OCI-LY3 (cell line): ENCODE data around the gene MAPK12.

ENCODE experiments used
- H2AFZ ChIP-seq: fragments of 200-600, 300-600 bp; shearing (Covaris generic); 2 replicates; pipeline ENCODE4 v1.6.0; 2014; ENCODE audit warnings: antibody characterized with exemption, low read depth, low read length
- H3K27ac ChIP-seq: fragments of 200-600, 300-600 bp; sonication (generic); 2 replicates; pipeline ENCODE4 v1.5.1; 2014; ENCODE audit warnings: mild to moderate bottlenecking, low read length, moderate library complexity, mixed read lengths
- H3K27me3 ChIP-seq: fragments of 200-600, 300-600 bp; sonication (generic); 2 replicates; pipeline ENCODE4 v1.6.1; 2014; ENCODE audit warnings: low read depth, low read length, mixed read lengths
- H3K36me3 ChIP-seq: fragments of 200-600, 300-600 bp; sonication (generic); replicated peaks from 2 replicates; pipeline ENCODE3; 2014; ENCODE audit warnings: low read depth, low read length, mixed read lengths
- H3K4me1 ChIP-seq: fragments of 300-600, 200-600 bp; sonication (generic); 2 replicates; pipeline ENCODE4 v1.6.1; 2014; ENCODE audit warnings: low read length, mixed read lengths
- H3K4me2 ChIP-seq: fragments of 200-600, 300-600 bp; sonication (generic); 2 replicates; pipeline ENCODE4 v1.6.1; 2014; ENCODE audit warnings: low read length, mixed read lengths
- H3K4me3 ChIP-seq: fragments of 300-600, 200-600 bp; sonication (generic); 2 replicates; pipeline ENCODE4 v1.5.1; 2014; ENCODE audit warnings: antibody characterized with exemption, mild to moderate bottlenecking, low read length, moderate library complexity
- H3K79me2 ChIP-seq: fragments of 300-600, 200-600 bp; shearing (Covaris generic); 2 replicates; pipeline ENCODE4 v1.6.1; 2014; ENCODE audit warnings: mild to moderate bottlenecking, low read length, mixed read lengths
- H3K9ac ChIP-seq: fragments of 300-600, 200-600 bp; shearing (Covaris generic); 2 replicates; pipeline ENCODE4 v1.6.0; 2014; ENCODE audit warnings: mild to moderate bottlenecking, low read length, moderate library complexity
- H3K9me3 ChIP-seq: fragments of 200-600, 300-600 bp; shearing (Covaris generic); 2 replicates; pipeline ENCODE4 v1.6.1; 2014; ENCODE audit warnings: low read length, mixed read lengths; ENCODE audit not compliant: insufficient read depth
- H4K20me1 ChIP-seq: fragments of 200-600, 300-600 bp; sonication (generic); 2 replicates; pipeline ENCODE4 v1.6.1; 2016; ENCODE audit warnings: low read length, mixed read lengths; ENCODE audit not compliant: insufficient read depth
- CTCF ChIP-seq: fragments of 200-600, 300-600 bp; sonication (generic); IDR thresholded peaks from 2 replicates; pipeline ENCODE4 v1.5.1; 2014; ENCODE audit warnings: antibody characterized with exemption, low read length, low read depth
- EZH2phosphoT487 ChIP-seq: fragments of 200-600 bp; shearing (Covaris generic); IDR thresholded peaks from 2 replicates; pipeline ENCODE4 v1.6.1; 2018; ENCODE audit warnings: antibody characterized with exemption, mixed run types, low read depth

The MAPK12 gene

GRCh38 chr22:50217543-50218152, 43.8 kb downstream of the MAPK12 start:
- no peaks in the 10 kb centered on the region for H3K4me1 ChIP-seq
- no peaks in the 10 kb centered on the region for H3K27me3 ChIP-seq
- H2AFZ ChIP-seq, result no peak overlapping the region
- H3K4me2 ChIP-seq, result no peak overlapping the region
- H3K4me3 ChIP-seq, result no peak overlapping the region
- H3K36me3 ChIP-seq, result peaks cover 2% of the 10 kb centered on the region
- no peak overlapping the region for H3K27ac ChIP-seq
- H3K79me2 ChIP-seq, result peaks cover 5% of the 10 kb centered on the region; the same call in 1 of the 2 replicates
- TF ChIP-seq EZH2phosphoT487 (no peak), CTCF (no peak)
- no peaks in the 10 kb centered on the region for H4K20me1 ChIP-seq
- no peak overlapping the region for H3K9ac ChIP-seq
- H3K9me3 ChIP-seq, result no peaks in the 10 kb centered on the region

GRCh38 chr22:50216684-50217520, 44.6 kb downstream of the MAPK12 start:
- H3K4me2 ChIP-seq, result no peak overlapping the region
- no peak for TF ChIP-seq CTCF
- H2AFZ ChIP-seq, result no peak overlapping the region
- H3K9me3 ChIP-seq, result no peaks in the 10 kb centered on the region
- H3K36me3 ChIP-seq, result peaks cover 2% of the 10 kb centered on the region
- no peak overlapping the region for H3K27ac ChIP-seq
- H3K4me1 ChIP-seq, result no peaks in the 10 kb centered on the region
- H3K4me3 ChIP-seq, result no peak overlapping the region
- no peaks in the 10 kb centered on the region for H3K27me3 ChIP-seq
- peaks cover 5% of the 10 kb centered on the region; the same call in 1 of the 2 replicates for H3K79me2 ChIP-seq
- H4K20me1 ChIP-seq, result no peaks in the 10 kb centered on the region
- no peak overlapping the region for H3K9ac ChIP-seq

- TF ChIP-seq EZH2phosphoT487, result no peak
- no peak for TF ChIP-seq CTCF
- Histone ChIP-seq H4K20me1 (no peaks in the 10 kb centered on the region), H3K27ac (no peak overlapping the region), H3K36me3 (peaks cover 2% of the 10 kb centered on the region), H3K9me3 (no peaks in the 10 kb centered on the region), H3K27me3 (no peaks in the 10 kb centered on the region), H3K4me2 (no peak overlapping the region), H3K9ac (no peak overlapping the region), H2AFZ (no peak overlapping the region), H3K4me1 (no peaks in the 10 kb centered on the region), H3K79me2 (peaks cover 5% of the 10 kb centered on the region; the same call in 1 of the 2 replicates), H3K4me3 (no peak overlapping the region)
Measured at GRCh38 chr22:50216055-50216683, 45.3 kb downstream of the MAPK12 start.
